ENCODE results near the gene GPR108. TPM values are rescaled to one million over a fixed set of nuclear protein-coding genes. Genes with fewer than 3 reads are reported as not detected.

The GPR108 gene
- total and polyA plus RNA-seq, 10 donors, result 35.4 to 102 (median 61.9) TPM

DNA sequence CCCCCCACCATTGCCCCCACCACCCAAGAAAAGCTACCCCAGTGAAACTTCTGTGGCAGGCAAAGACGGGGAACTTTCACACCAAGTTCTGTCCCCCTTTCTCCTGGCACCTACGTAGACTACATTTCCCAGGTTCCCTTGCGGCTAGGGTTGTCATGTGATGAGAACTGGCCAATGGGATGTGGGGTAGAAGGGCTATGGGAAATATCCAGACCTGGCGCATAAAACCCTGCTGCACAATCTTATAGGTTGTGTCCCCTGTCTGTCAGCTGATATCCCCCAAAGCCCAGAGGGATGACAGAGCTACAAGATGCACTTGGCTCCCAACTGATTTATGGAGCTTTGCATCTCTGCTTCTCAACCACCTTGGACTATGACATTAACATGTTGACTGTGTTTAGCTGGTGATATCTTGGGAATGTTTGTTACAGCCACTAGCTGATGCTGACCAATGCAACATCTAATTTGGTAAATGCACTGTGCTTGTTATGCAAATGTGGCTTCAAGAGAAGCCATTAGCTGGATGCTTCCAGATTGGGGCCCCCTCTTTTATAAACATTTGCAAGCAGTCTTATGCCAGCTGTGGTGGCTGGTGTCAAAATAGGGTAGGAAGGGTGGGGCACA lies 23.8 kb upstream of the GPR108 start:
- TF ChIP-seq POLR2A (IDR thresholded peaks at IDR 0.05) (no peak), POLR2AphosphoS5 (IDR thresholded peaks at IDR 0.05) (no peak)
- TF ChIP-seq, protein P1, sequence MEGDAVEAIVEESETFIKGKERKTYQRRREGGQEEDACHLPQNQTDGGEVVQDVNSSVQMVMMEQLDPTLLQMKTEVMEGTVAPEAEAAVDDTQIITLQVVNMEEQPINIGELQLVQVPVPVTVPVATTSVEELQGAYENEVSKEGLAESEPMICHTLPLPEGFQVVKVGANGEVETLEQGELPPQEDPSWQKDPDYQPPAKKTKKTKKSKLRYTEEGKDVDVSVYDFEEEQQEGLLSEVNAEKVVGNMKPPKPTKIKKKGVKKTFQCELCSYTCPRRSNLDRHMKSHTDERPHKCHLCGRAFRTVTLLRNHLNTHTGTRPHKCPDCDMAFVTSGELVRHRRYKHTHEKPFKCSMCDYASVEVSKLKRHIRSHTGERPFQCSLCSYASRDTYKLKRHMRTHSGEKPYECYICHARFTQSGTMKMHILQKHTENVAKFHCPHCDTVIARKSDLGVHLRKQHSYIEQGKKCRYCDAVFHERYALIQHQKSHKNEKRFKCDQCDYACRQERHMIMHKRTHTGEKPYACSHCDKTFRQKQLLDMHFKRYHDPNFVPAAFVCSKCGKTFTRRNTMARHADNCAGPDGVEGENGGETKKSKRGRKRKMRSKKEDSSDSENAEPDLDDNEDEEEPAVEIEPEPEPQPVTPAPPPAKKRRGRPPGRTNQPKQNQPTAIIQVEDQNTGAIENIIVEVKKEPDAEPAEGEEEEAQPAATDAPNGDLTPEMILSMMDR (IDR thresholded peaks at IDR 0.05 in 8 of 11, conservative IDR thresholded peaks at IDR 0.05 in 3 of 11), result no peak
- Histone ChIP-seq H3K36me3 (peaks cover 0 to 43% (median 1%) of the 10 kb centered on the region in 6 donors), H3K9me3 (peaks cover 0 to 4% (median 0%) of the 10 kb centered on the region in 8 donors), H3K4me3 (no peak overlapping the region), H3K27me3 (replicated peaks in 1 of 7) (peaks cover 0 to 12% (median 0%) of the 10 kb centered on the region in 7 donors), H3K4me1 (peaks cover 3 to 24% (median 7%) of the 10 kb centered on the region in 6 donors), H3K27ac (no peak overlapping the region)
- 79 to 93% (median 90%) methylated on average over 4 of the region's 4 CpGs for WGBS, 5 donors
- DNase-seq, result no peak
- intact Hi-C loops (cut with DNase I; ENCODE audit: low total_unique reads), result no loop called here

- peaks cover 0 to 43% (median 1%) of the 10 kb centered on the region in 6 donors for H3K36me3 ChIP-seq
- H3K27me3 ChIP-seq (replicated peaks in 1 of 7), result peaks cover 0 to 7% (median 0%) of the 10 kb centered on the region in 7 donors
- intact Hi-C loops (cut with DNase I; ENCODE audit: low total_unique reads), result no loop called here
- no peak overlapping the region for H3K27ac ChIP-seq
- H3K4me1 ChIP-seq, result peaks cover 0 to 18% (median 2%) of the 10 kb centered on the region in 6 donors
- no peak for DNase-seq
- WGBS, 5 donors, result 93 to 98% (median 95%) methylated on average over 14 to 17 of the region's 17 CpGs
- peaks cover 0 to 4% (median 0%) of the 10 kb centered on the region in 8 donors for H3K9me3 ChIP-seq
- no peak overlapping the region for H3K4me3 ChIP-seq
- TF ChIP-seq POLR2A (IDR thresholded peaks at IDR 0.05) (no peak), POLR2AphosphoS5 (IDR thresholded peaks at IDR 0.05) (no peak)
- TF ChIP-seq, protein P1 (IDR thresholded peaks at IDR 0.05 in 8 of 11, conservative IDR thresholded peaks at IDR 0.05 in 3 of 11), result no peak
Observed at GRCh38 chr19:6760606-6761005, 23.2 kb upstream of the GPR108 start.

- Histone ChIP-seq H3K27ac (no peak overlapping the region), H3K4me1 (peaks cover 5 to 29% (median 15%) of the 10 kb centered on the region in 6 donors), H3K36me3 (peaks cover 0 to 62% (median 24%) of the 10 kb centered on the region in 6 donors), H3K4me3 (no peak overlapping the region), H3K27me3 (replicated peaks in 1 of 7) (no peaks in the 10 kb centered on the region), H3K9me3 (no peaks in the 10 kb centered on the region)
- WGBS, 5 donors, result 90 to 96% (median 91%) methylated on average over 21 to 23 of the region's 23 CpGs
- DNase-seq, result no peak
- TF ChIP-seq POLR2A (IDR thresholded peaks at IDR 0.05) (no peak), POLR2AphosphoS5 (IDR thresholded peaks at IDR 0.05) (no peak)
- TF ChIP-seq, protein P1 (IDR thresholded peaks at IDR 0.05 in 8 of 11, conservative IDR thresholded peaks at IDR 0.05 in 3 of 11), result no peak
- intact Hi-C loops (cut with DNase I; ENCODE audit: low total_unique reads), result no loop called here
Observed at GRCh38 chr19:6754653-6755463, 17.5 kb upstream of the GPR108 start.

DNA sequence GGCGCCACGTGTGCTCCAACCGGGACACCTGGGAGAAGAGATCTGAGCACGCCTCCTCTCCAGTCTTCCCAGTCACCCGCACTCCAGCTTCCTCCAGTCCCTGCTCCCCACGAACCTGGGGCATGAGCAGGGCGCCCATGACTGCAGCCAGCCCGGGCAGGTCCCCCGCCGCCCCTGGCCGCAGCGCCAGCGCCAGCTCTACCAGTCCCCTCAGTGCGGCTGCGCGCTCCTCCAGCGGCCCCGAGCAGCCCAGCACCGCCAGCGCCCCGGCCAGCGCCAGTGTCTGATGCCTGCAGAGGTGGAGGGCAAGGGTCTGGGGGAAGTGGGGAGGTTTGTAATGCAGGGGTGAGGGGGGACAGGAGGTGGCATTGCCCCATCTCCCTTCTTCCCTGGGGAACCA lies 16.8 kb upstream of the GPR108 start:
- Histone ChIP-seq H3K27me3 (replicated peaks in 1 of 7) (no peaks in the 10 kb centered on the region), H3K9me3 (no peaks in the 10 kb centered on the region), H3K36me3 (peaks cover 0 to 62% (median 31%) of the 10 kb centered on the region in 6 donors), H3K4me1 (peaks cover 5 to 29% (median 15%) of the 10 kb centered on the region in 6 donors), H3K4me3 (peak overlapping the region in 1 of 8 donors; percentile 76), H3K27ac (peak overlapping the region in 1 of 8 donors; percentile 80)
- DNase-seq, result peak; percentile 76
- TF ChIP-seq POLR2A (IDR thresholded peaks at IDR 0.05), result no peak
- TF ChIP-seq POLR2AphosphoS5 (IDR thresholded peaks at IDR 0.05), result no peak
- TF ChIP-seq, protein P1 (IDR thresholded peaks at IDR 0.05 in 8 of 11, conservative IDR thresholded peaks at IDR 0.05 in 3 of 11), result no peak
- 92 to 96% (median 95%) methylated on average over 18 to 22 of the region's 22 CpGs for WGBS, 5 donors
- intact Hi-C loops (cut with DNase I; ENCODE audit: low total_unique reads), result no loop called here

All from spleen (tissue), 11 donors.